Measurements from ENCODE around the gene LIFR. TPM values are rescaled to one million over a fixed set of nuclear protein-coding genes. Genes with fewer than 3 reads are reported as not detected.

Gene LIFR
- total RNA-seq, 1 experiment from 2014 or later = 7.8 TPM

- no peak overlapping the region for H3K18ac ChIP-seq (ENCODE audit: insufficient read length, low read depth, low read length)
- Mint-ChIP-seq H3K4me1 (peaks cover 0 to 8% of the 10 kb centered on the region in 2 experiments; a peak in 2 of 4 replicates), H3K9me3 (no peaks in the 10 kb centered on the region), H3K27ac (no peak overlapping the region), H3K36me3 (ENCODE audit: insufficient read depth in 1 of 3, low read depth in 3 of 3) (no peaks in the 10 kb centered on the region), H3K4me3 (no peak overlapping the region), H3K27me3 (ENCODE audit: low read depth) (peaks cover 4% of the 10 kb centered on the region; the same call in 1 of the 2 replicates)
- no peak overlapping the region for H2AK5ac ChIP-seq (ENCODE audit: insufficient read length, low read length)
- H3K23me2 ChIP-seq (ENCODE audit: insufficient read length, low read depth, low read length, poor library complexity, severe bottlenecking) = no peaks in the 10 kb centered on the region
- no peak overlapping the region for H4K5ac ChIP-seq (ENCODE audit: insufficient read length, low read depth, low read length)
- H3K14ac ChIP-seq (ENCODE audit: insufficient read depth, low read length) = no peak overlapping the region
- H3K27me3 ChIP-seq (ENCODE audit: insufficient read depth, low read length) = no peaks in the 10 kb centered on the region
- H2AFZ ChIP-seq (ENCODE audit: low read length) = no peak overlapping the region
- no peak for DNase-seq
- H2BK5ac ChIP-seq (ENCODE audit: insufficient read length, low read length) = no peak overlapping the region
- H4K20me1 ChIP-seq (ENCODE audit: control insufficient read depth, insufficient read depth, insufficient read length) = no peaks in the 10 kb centered on the region
- H4K91ac ChIP-seq (ENCODE audit: insufficient read length, low read depth, low read length) = no peak overlapping the region
- H3K79me2 ChIP-seq (ENCODE audit: insufficient read depth, low read length) = no peaks in the 10 kb centered on the region
- WGBS (ENCODE audit: extremely low coverage, insufficient read length, low lambda C conversion rate) = no CpG with 5 or more reads among the region's 7 CpGs
- H3K4me2 ChIP-seq (ENCODE audit: insufficient read depth, insufficient read length, low read length) = no peak overlapping the region
- no peak overlapping the region for H3T11ph ChIP-seq (ENCODE audit: low read length)
- H3K79me1 ChIP-seq (ENCODE audit: insufficient read depth, low read depth, low read length, poor library complexity, severe bottlenecking) = no peaks in the 10 kb centered on the region
- no peak overlapping the region for H2BK15ac ChIP-seq (ENCODE audit: low read depth, low read length)
- no peak overlapping the region for H3K23ac ChIP-seq (ENCODE audit: insufficient read length, low read depth, low read length)
- H3K27ac ChIP-seq (ENCODE audit: insufficient read length, low read depth, low read length) = no peak overlapping the region
- H3K9ac ChIP-seq (ENCODE audit: extremely low read depth, insufficient read length, low read length) = no peak overlapping the region
- no peak overlapping the region for H3K4ac ChIP-seq (ENCODE audit: low read depth, low read length)
- no peaks in the 10 kb centered on the region for H3K4me1 ChIP-seq (ENCODE audit: insufficient read depth, low read length)
- TF ChIP-seq, protein P1, sequence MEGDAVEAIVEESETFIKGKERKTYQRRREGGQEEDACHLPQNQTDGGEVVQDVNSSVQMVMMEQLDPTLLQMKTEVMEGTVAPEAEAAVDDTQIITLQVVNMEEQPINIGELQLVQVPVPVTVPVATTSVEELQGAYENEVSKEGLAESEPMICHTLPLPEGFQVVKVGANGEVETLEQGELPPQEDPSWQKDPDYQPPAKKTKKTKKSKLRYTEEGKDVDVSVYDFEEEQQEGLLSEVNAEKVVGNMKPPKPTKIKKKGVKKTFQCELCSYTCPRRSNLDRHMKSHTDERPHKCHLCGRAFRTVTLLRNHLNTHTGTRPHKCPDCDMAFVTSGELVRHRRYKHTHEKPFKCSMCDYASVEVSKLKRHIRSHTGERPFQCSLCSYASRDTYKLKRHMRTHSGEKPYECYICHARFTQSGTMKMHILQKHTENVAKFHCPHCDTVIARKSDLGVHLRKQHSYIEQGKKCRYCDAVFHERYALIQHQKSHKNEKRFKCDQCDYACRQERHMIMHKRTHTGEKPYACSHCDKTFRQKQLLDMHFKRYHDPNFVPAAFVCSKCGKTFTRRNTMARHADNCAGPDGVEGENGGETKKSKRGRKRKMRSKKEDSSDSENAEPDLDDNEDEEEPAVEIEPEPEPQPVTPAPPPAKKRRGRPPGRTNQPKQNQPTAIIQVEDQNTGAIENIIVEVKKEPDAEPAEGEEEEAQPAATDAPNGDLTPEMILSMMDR (conservative IDR thresholded peaks at IDR 0.05) = no peak
- no peak overlapping the region for H2BK20ac ChIP-seq (ENCODE audit: low read depth, low read length, poor library complexity, severe bottlenecking)
- no peak overlapping the region for H2BK12ac ChIP-seq (ENCODE audit: insufficient read length, low read depth, low read length)
- no peak overlapping the region for H3K56ac ChIP-seq (ENCODE audit: insufficient read length, low read depth, low read length)
- H2BK120ac ChIP-seq (ENCODE audit: low read depth, low read length, poor library complexity, severe bottlenecking) = no peak overlapping the region
- H4K8ac ChIP-seq (replicated peaks; ENCODE audit: insufficient read length, low read depth, low read length) = no peak overlapping the region
- H3K9me3 ChIP-seq (ENCODE audit: control insufficient read depth, low read depth, low read length) = no peaks in the 10 kb centered on the region
Measured at GRCh38 chr5:38434966-38435705, 121.3 kb downstream of the LIFR start.

Measured in H9 (cell line).